Measurements from ENCODE around the gene PPARG.

Gene PPARG

DNA sequence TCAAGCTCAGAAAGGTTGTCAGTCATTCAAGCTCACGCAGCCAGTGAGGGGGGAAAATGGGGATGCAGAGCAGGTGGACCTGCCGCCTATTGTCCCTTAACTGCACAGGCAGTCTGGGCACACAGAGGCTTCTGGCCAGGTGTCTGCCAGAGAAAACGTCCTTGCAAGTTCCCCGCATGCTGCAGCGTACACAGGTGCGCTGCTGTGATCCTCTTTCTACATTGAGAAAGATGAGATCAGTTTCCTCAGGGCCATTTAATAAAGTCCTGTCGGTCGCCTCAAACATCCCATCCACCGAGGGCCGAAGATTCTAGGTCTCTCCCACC is 195.0 kb downstream of the PPARG start:
- H3K27me3 ChIP-seq (ENCODE audit: insufficient read depth, poor library complexity, severe bottlenecking): no peaks in the 10 kb centered on the region
- TF ChIP-seq GABPA (IDR thresholded peaks at IDR 0.05; ENCODE audit: low read depth) (no peak), SPI1 (IDR thresholded peaks at IDR 0.05; ENCODE audit: borderline replicate concordance, low read depth) (no peak), POLR2AphosphoS5 (IDR thresholded peaks at IDR 0.05; ENCODE audit: low read depth) (no peak)
- TF ChIP-seq, protein P1, sequence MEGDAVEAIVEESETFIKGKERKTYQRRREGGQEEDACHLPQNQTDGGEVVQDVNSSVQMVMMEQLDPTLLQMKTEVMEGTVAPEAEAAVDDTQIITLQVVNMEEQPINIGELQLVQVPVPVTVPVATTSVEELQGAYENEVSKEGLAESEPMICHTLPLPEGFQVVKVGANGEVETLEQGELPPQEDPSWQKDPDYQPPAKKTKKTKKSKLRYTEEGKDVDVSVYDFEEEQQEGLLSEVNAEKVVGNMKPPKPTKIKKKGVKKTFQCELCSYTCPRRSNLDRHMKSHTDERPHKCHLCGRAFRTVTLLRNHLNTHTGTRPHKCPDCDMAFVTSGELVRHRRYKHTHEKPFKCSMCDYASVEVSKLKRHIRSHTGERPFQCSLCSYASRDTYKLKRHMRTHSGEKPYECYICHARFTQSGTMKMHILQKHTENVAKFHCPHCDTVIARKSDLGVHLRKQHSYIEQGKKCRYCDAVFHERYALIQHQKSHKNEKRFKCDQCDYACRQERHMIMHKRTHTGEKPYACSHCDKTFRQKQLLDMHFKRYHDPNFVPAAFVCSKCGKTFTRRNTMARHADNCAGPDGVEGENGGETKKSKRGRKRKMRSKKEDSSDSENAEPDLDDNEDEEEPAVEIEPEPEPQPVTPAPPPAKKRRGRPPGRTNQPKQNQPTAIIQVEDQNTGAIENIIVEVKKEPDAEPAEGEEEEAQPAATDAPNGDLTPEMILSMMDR (IDR thresholded peaks at IDR 0.05; ENCODE audit: insufficient read depth, low read length): no peak
- TF ChIP-seq, protein P2, sequence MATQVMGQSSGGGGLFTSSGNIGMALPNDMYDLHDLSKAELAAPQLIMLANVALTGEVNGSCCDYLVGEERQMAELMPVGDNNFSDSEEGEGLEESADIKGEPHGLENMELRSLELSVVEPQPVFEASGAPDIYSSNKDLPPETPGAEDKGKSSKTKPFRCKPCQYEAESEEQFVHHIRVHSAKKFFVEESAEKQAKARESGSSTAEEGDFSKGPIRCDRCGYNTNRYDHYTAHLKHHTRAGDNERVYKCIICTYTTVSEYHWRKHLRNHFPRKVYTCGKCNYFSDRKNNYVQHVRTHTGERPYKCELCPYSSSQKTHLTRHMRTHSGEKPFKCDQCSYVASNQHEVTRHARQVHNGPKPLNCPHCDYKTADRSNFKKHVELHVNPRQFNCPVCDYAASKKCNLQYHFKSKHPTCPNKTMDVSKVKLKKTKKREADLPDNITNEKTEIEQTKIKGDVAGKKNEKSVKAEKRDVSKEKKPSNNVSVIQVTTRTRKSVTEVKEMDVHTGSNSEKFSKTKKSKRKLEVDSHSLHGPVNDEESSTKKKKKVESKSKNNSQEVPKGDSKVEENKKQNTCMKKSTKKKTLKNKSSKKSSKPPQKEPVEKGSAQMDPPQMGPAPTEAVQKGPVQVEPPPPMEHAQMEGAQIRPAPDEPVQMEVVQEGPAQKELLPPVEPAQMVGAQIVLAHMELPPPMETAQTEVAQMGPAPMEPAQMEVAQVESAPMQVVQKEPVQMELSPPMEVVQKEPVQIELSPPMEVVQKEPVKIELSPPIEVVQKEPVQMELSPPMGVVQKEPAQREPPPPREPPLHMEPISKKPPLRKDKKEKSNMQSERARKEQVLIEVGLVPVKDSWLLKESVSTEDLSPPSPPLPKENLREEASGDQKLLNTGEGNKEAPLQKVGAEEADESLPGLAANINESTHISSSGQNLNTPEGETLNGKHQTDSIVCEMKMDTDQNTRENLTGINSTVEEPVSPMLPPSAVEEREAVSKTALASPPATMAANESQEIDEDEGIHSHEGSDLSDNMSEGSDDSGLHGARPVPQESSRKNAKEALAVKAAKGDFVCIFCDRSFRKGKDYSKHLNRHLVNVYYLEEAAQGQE (IDR thresholded peaks at IDR 0.05; ENCODE audit: insufficient replicate concordance, low read depth): no peak
- H3K4me3 ChIP-seq (replicated peaks; ENCODE audit: insufficient read depth, low read length): peak overlapping the region; percentile 45
- DNase-seq (ENCODE audit: low read depth in 1 of 2, low spot score in 1 of 2): no peak
- H3K27ac ChIP-seq (replicated peaks): peak overlapping the region; percentile 42
